SU-DHL-6 (cell line): ENCODE results near the gene ZBTB37.
"Not testable (repeated sequence)": the region's sequence is repeated elsewhere in the genome, so short reads cannot be mapped to it uniquely, and the experiment has no call there.

ENCODE experiments used
- H2AFZ ChIP-seq: fragments of 200-600 bp; sonication (generic); 2 replicates; pipeline ENCODE4 v1.6.1; 2014; ENCODE audit warnings: low read depth, mild to moderate bottlenecking, moderate library complexity, mixed read lengths, antibody characterized with exemption, low read length; ENCODE audit not compliant: severe bottlenecking
- H3F3A ChIP-seq: fragments of 200-600 bp; shearing (Covaris generic); 2 replicates; pipeline ENCODE4 v1.6.0; 2016; ENCODE audit warnings: antibody characterized with exemption, mild to moderate bottlenecking; ENCODE audit not compliant: insufficient read depth
- H3K27ac ChIP-seq: fragments of 200-600 bp; sonication (generic); 2 replicates; pipeline ENCODE4 v1.5.1; 2016; ENCODE audit warnings: low read depth, mild to moderate bottlenecking, low read length, moderate library complexity, mixed read lengths
- H3K27me3 ChIP-seq: fragments of 200-600 bp; sonication (generic), shearing (Covaris generic); 2 replicates; pipeline ENCODE4 v1.6.0; 2014; ENCODE audit warnings: mild to moderate bottlenecking, low read length
- H3K36me3 ChIP-seq: fragments of 200-600 bp; sonication (generic); 2 replicates; pipeline ENCODE4 v1.6.1; 2014; ENCODE audit warnings: mild to moderate bottlenecking, low read length, mixed read lengths
- H3K4me2 ChIP-seq: fragments of 300-600, 200-600 bp; shearing (Covaris generic), sonication (generic); 2 replicates; pipeline ENCODE4 v1.6.0; 2014; ENCODE audit warnings: low read length, low read depth, mild to moderate bottlenecking; ENCODE audit not compliant: poor library complexity, severe bottlenecking
- H3K4me3 ChIP-seq: fragments of 200-600 bp; sonication (generic); 2 replicates; pipeline ENCODE4 v1.5.1; 2014; ENCODE audit warnings: antibody characterized with exemption, low read length, mild to moderate bottlenecking, mixed read lengths; ENCODE audit not compliant: insufficient read depth, poor library complexity, severe bottlenecking
- H3K79me2 ChIP-seq: fragments of 200-600 bp; sonication (generic); 2 replicates; pipeline ENCODE4 v1.6.1; 2014; ENCODE audit warnings: mild to moderate bottlenecking, low read length, moderate library complexity; ENCODE audit not compliant: insufficient read depth
- H3K9ac ChIP-seq: fragments of 200-600 bp; sonication (generic); 2 replicates; pipeline ENCODE4 v1.7.0; 2014; ENCODE audit warnings: mild to moderate bottlenecking, low read length
- H3K9me2 ChIP-seq: fragments of 200-600 bp; sonication (generic); replicated peaks from 2 replicates; pipeline ENCODE4 v1.6.1; 2014; ENCODE audit warnings: low read length; ENCODE audit not compliant: insufficient read depth
- H3K9me3 ChIP-seq: fragments of 200-600 bp; sonication (generic); 2 replicates; pipeline ENCODE4 v1.6.1; 2014; ENCODE audit warnings: low read length, mixed read lengths; ENCODE audit not compliant: insufficient read depth
- H4K20me1 ChIP-seq: fragments of 200-600 bp; sonication (generic); 2 replicates; pipeline ENCODE4 v1.6.1; 2014; ENCODE audit warnings: low read depth, mild to moderate bottlenecking, antibody characterized with exemption, low read length, moderate library complexity, mixed read lengths
- CTCF ChIP-seq: fragments of 200-600 bp; sonication (generic); IDR thresholded peaks from one replicate; pipeline ENCODE4 v1.5.1; 2017; ENCODE audit warnings: antibody characterized with exemption, mild to moderate bottlenecking, low read length, moderate library complexity; ENCODE audit not compliant: insufficient read depth, poor library complexity, severe bottlenecking
- EZH2phosphoT487 ChIP-seq: fragments of 200-600 bp; sonication (generic), shearing (Covaris generic); conservative IDR thresholded peaks from 2 replicates; pipeline ENCODE4 v1.6.1; 2018; ENCODE audit warnings: mild to moderate bottlenecking, antibody characterized with exemption, low read length, moderate library complexity, mixed read lengths

The ZBTB37 gene

GRCh38 chr1:173917635-173918493 is 49.7 kb downstream of the ZBTB37 start:
- Histone ChIP-seq H3K36me3 (no peaks in the 10 kb centered on the region), H3K27me3 (no peaks in the 10 kb centered on the region), H3K27ac (no peak overlapping the region), H3K9ac (no peak overlapping the region), H3K4me2 (no peak overlapping the region), H4K20me1 (no peaks in the 10 kb centered on the region), H3K9me2 (no peaks in the 10 kb centered on the region), H2AFZ (no peak overlapping the region), H3K4me3 (no peak overlapping the region), H3K9me3 (no peaks in the 10 kb centered on the region), H3K79me2 (no peaks in the 10 kb centered on the region), H3F3A (no peaks in the 10 kb centered on the region)
- TF ChIP-seq CTCF (no peak), EZH2phosphoT487 (no peak)

GRCh38 chr1:173920861-173921260 is 52.7 kb downstream of the ZBTB37 start:
- Histone ChIP-seq H4K20me1 (no peaks in the 10 kb centered on the region), H3K36me3 (no peaks in the 10 kb centered on the region), H3K4me2 (no peak overlapping the region), H3K27me3 (no peaks in the 10 kb centered on the region), H3K9me3 (no peaks in the 10 kb centered on the region), H2AFZ (no peak overlapping the region), H3K4me3 (no peak overlapping the region), H3K9me2 (no peaks in the 10 kb centered on the region), H3K9ac (no peak overlapping the region), H3K27ac (no peak overlapping the region), H3F3A (no peaks in the 10 kb centered on the region), H3K79me2 (no peaks in the 10 kb centered on the region)
- no peak for TF ChIP-seq CTCF
- TF ChIP-seq EZH2phosphoT487 = no peak

- Histone ChIP-seq H3K79me2 (no peaks in the 10 kb centered on the region), H3K36me3 (no peaks in the 10 kb centered on the region), H3F3A (no peaks in the 10 kb centered on the region), H3K9ac (no peak overlapping the region), H3K9me2 (no peaks in the 10 kb centered on the region), H3K27ac (no peak overlapping the region), H3K27me3 (no peaks in the 10 kb centered on the region), H3K9me3 (no peaks in the 10 kb centered on the region), H2AFZ (no peak overlapping the region), H3K4me3 (no peak overlapping the region), H3K4me2 (no peak overlapping the region), H4K20me1 (no peaks in the 10 kb centered on the region)
- no peak for TF ChIP-seq CTCF
- TF ChIP-seq EZH2phosphoT487 = no peak
Measured at GRCh38 chr1:173925306-173926242, 57.4 kb downstream of the ZBTB37 start.

GRCh38 chr1:173930541-173930940 is 62.4 kb downstream of the ZBTB37 start:
- peaks cover 20% of the 10 kb centered on the region for H3K36me3 ChIP-seq
- H3K4me3 ChIP-seq, H2AFZ ChIP-seq, H3K9me2 ChIP-seq, H3K27ac ChIP-seq, H3K79me2 ChIP-seq, H3K9me3 ChIP-seq, H3K9ac ChIP-seq, H4K20me1 ChIP-seq, H3K27me3 ChIP-seq, H3K4me2 ChIP-seq, H3F3A ChIP-seq: not testable (repeated sequence)
